H1 (cell line): ENCODE data around the gene SERGEF. TPM values are rescaled to one million over a fixed set of nuclear protein-coding genes. Genes with fewer than 3 reads are reported as not detected.

ENCODE experiments used
- CTCF ChIA-PET: fragments of 300-600 bp; sonication (Branson Sonifier 250); formaldehyde crosslinking; loops from one replicate; lab custom pipeline; 2021; ENCODE audit not compliant: partially characterized antibody; lab: Charles Lee
- POLR2A ChIA-PET: fragments of 300-600 bp; sonication (Branson Sonifier 250); formaldehyde crosslinking; loops from one replicate; lab custom pipeline; 2021; ENCODE audit warnings: inconsistent platforms; ENCODE audit not compliant: partially characterized antibody; lab: Charles Lee
- DNase-seq, 2 experiments: peaks; one replicate each; pipeline versions ENCODE4 v3.0.0 to v3.0.0-alpha.2; 2010 to 2022; ENCODE audit warnings: low spot score in 2 of 2, low read depth in 1 of 2, mixed read lengths in 1 of 2
- FAIRE-seq: peaks from 2 replicates; lab custom pipeline; 2011; peaks lifted over from hg19 to GRCh38; lab: Jason Lieb, UNC
- H2AFZ ChIP-seq: 2 replicates; pipeline ENCODE4 v1.8.1; 2012; ENCODE audit warnings: low read length, inconsistent platforms
- H2AK5ac ChIP-seq: 2 replicates; pipeline ENCODE4 v1.6.1; 2013; ENCODE audit warnings: low read depth, low read length
- H2BK120ac ChIP-seq: replicated peaks from 2 replicates; pipeline ENCODE3; 2013; ENCODE audit warnings: low read depth, low read length, inconsistent platforms
- H2BK12ac ChIP-seq: 2 replicates; pipeline ENCODE4 v1.6.1; 2013; ENCODE audit warnings: low read depth, low read length
- H2BK15ac ChIP-seq: 2 replicates; pipeline ENCODE4 v1.6.1; 2013; ENCODE audit warnings: low read length
- H2BK20ac ChIP-seq: 2 replicates; pipeline ENCODE4 v1.6.1; 2013; ENCODE audit warnings: low read length
- H2BK5ac ChIP-seq: 2 replicates; pipeline ENCODE4 v1.6.1; 2013; ENCODE audit warnings: low read depth, low read length
- H3K14ac ChIP-seq: 2 replicates; pipeline ENCODE4 v1.6.1; 2013; ENCODE audit warnings: inconsistent platforms; ENCODE audit not compliant: insufficient read length
- H3K18ac ChIP-seq: 2 replicates; pipeline ENCODE4 v1.6.1; 2013; ENCODE audit warnings: low read length; ENCODE audit errors: extremely low read depth
- H3K23ac ChIP-seq: 2 replicates; pipeline ENCODE4 v1.6.1; 2013; ENCODE audit warnings: inconsistent platforms; ENCODE audit not compliant: insufficient read length
- H3K23me2 ChIP-seq: 2 replicates; pipeline ENCODE4 v1.6.1; 2013; ENCODE audit warnings: low read depth, low read length
- H3K27ac ChIP-seq: 2 replicates; pipeline ENCODE4 v1.6.1; 2011; ENCODE audit warnings: low read depth, low read length, inconsistent platforms
- H3K27me3 ChIP-seq, 4 experiments: replicated peaks in 1 of 4; 1 replicate in 1 of 4; 2 replicates in 3 of 4; pipeline versions ENCODE4 v1.6.1 to v1.8.1; 2011 to 2013; ENCODE audit warnings: low read length in 3 of 4, mild to moderate bottlenecking in 3 of 4, inconsistent platforms in 2 of 4, mixed read lengths in 2 of 4, moderate library complexity in 1 of 4; ENCODE audit not compliant: control insufficient read depth in 3 of 4, insufficient read depth in 3 of 4; ENCODE audit errors: extremely low read depth in 1 of 4
- H3K36me3 ChIP-seq, 4 experiments: 2 replicates each; pipeline versions ENCODE4 v1.6.1 to v1.8.1; 2011 to 2013; ENCODE audit warnings: mild to moderate bottlenecking in 4 of 4, low read length in 3 of 4, moderate library complexity in 2 of 4, control low read depth in 1 of 4, inconsistent platforms in 1 of 4; ENCODE audit not compliant: insufficient read depth in 4 of 4, control insufficient read depth in 2 of 4
- H3K4ac ChIP-seq: replicated peaks from 2 replicates; pipeline ENCODE3; 2013; ENCODE audit warnings: low read length, low read depth, mixed read lengths, inconsistent platforms; ENCODE audit not compliant: insufficient read length
- H3K4me1 ChIP-seq, 4 experiments: replicated peaks in 1 of 4; 1 replicate in 1 of 4; 2 replicates in 3 of 4; pipeline versions ENCODE4 v1.6.1 to v1.8.1; 2011 to 2013; ENCODE audit warnings: low read length in 3 of 4, inconsistent platforms in 2 of 4, mixed read lengths in 1 of 4; ENCODE audit not compliant: insufficient read depth in 4 of 4, control insufficient read depth in 3 of 4
- H3K4me2 ChIP-seq, 2 experiments: 2 replicates each; pipeline versions ENCODE4 v1.6.1 to v1.8.1; 2011 to 2013; ENCODE audit warnings: low read depth in 2 of 2, low read length in 2 of 2, control low read depth in 1 of 2, inconsistent platforms in 1 of 2, mild to moderate bottlenecking in 1 of 2; ENCODE audit not compliant: insufficient read depth in 1 of 2
- H3K4me3 ChIP-seq, 4 experiments: fragments of 200-600, 300-600 bp in 1 of 4; sonication (generic), shearing (Covaris generic), sonication (Bioruptor Twin) in 1 of 4; 2 replicates each; pipeline versions ENCODE4 v1.5.1 to v1.8.1; 2011 to 2016; ENCODE audit warnings: low read length in 4 of 4, low read depth in 3 of 4, control low read depth in 2 of 4, inconsistent platforms in 2 of 4, mild to moderate bottlenecking in 2 of 4, mixed read lengths in 1 of 4, moderate library complexity in 1 of 4; ENCODE audit not compliant: insufficient read depth in 2 of 4; ENCODE audit errors: extremely low read depth in 1 of 4
- H3K56ac ChIP-seq: replicated peaks from 2 replicates; pipeline ENCODE3; 2013; ENCODE audit warnings: low read depth, mild to moderate bottlenecking, mixed read lengths, low read length, inconsistent platforms; ENCODE audit not compliant: insufficient read length
- H3K79me1 ChIP-seq: 2 replicates; pipeline ENCODE4 v1.6.1; 2013; ENCODE audit warnings: low read depth, low read length, control low read depth
- H3K79me2 ChIP-seq, 2 experiments: 2 replicates each; pipeline versions ENCODE4 v1.6.1 to v1.8.1; 2012 to 2013; ENCODE audit warnings: low read length in 2 of 2, mild to moderate bottlenecking in 2 of 2, inconsistent platforms in 1 of 2; ENCODE audit not compliant: insufficient read depth in 2 of 2, control insufficient read depth in 1 of 2
- H3K9ac ChIP-seq, 4 experiments: replicated peaks in 1 of 4; 1 replicate in 1 of 4; 2 replicates in 3 of 4; pipeline versions ENCODE4 v1.6.1 to v1.8.1; 2011 to 2013; ENCODE audit warnings: low read depth in 3 of 4, low read length in 3 of 4, control low read depth in 2 of 4, mild to moderate bottlenecking in 2 of 4, moderate library complexity in 2 of 4, inconsistent platforms in 1 of 4; ENCODE audit errors: extremely low read depth in 1 of 4
- H3K9me3 ChIP-seq, 2 experiments: 2 replicates each; pipeline versions ENCODE4 v1.6.1 to v1.8.1; 2012 to 2013; ENCODE audit warnings: mild to moderate bottlenecking in 2 of 2, moderate library complexity in 2 of 2, control low read depth in 1 of 2, inconsistent platforms in 1 of 2, low read depth in 1 of 2, low read length in 1 of 2, mixed read lengths in 1 of 2; ENCODE audit not compliant: insufficient read depth in 2 of 2
- H4K20me1 ChIP-seq, 2 experiments: replicated peaks in 1 of 2; 2 replicates each; pipeline versions ENCODE3 to v1.8.1; 2011 to 2013; ENCODE audit warnings: inconsistent platforms in 2 of 2, low read length in 2 of 2, mild to moderate bottlenecking in 1 of 2; ENCODE audit not compliant: insufficient read depth in 2 of 2, control insufficient read depth in 1 of 2
- H4K5ac ChIP-seq: 2 replicates; pipeline ENCODE4 v1.6.1; 2013; ENCODE audit warnings: low read length, low read depth, mixed read lengths, inconsistent platforms; ENCODE audit not compliant: insufficient read length
- H4K8ac ChIP-seq: 2 replicates; pipeline ENCODE4 v1.8.0; 2013; ENCODE audit warnings: mild to moderate bottlenecking, moderate library complexity, low read length, inconsistent platforms; ENCODE audit not compliant: insufficient read depth; ENCODE audit errors: extremely low read depth
- H4K91ac ChIP-seq: replicated peaks from 2 replicates; pipeline ENCODE3; 2013; ENCODE audit warnings: low read length, mixed read lengths, inconsistent platforms; ENCODE audit not compliant: insufficient read length
- CHD1 ChIP-seq: IDR thresholded peaks from 2 replicates; pipeline ENCODE4 v1.6.1; 2012; ENCODE audit warnings: low read depth, low read length, improper control_type of control experiment
- FOSL1 ChIP-seq: IDR thresholded peaks from 2 replicates; pipeline ENCODE4 v1.6.1; 2011; ENCODE audit warnings: mild to moderate bottlenecking, low read depth, low read length, moderate library complexity; ENCODE audit not compliant: insufficient read depth
- RAD21 ChIP-seq, 2 experiments: IDR thresholded peaks in 1 of 2; conservative IDR thresholded peaks in 1 of 2; 2 replicates each; pipeline ENCODE4 v1.6.1; 2011; ENCODE audit warnings: low read depth in 2 of 2, low read length in 2 of 2, improper control_type of control experiment in 1 of 2, inconsistent platforms in 1 of 2, mild to moderate bottlenecking in 1 of 2, moderate library complexity in 1 of 2
- SP2 ChIP-seq: IDR thresholded peaks from 2 replicates; pipeline ENCODE4 v1.6.1; 2012; ENCODE audit warnings: mild to moderate bottlenecking, low read length, inconsistent platforms
- WGBS, 2 experiments: shearing (Covaris generic) in 1 of 2; methylation state at CpG; one replicate each; pipeline versions ENCODE4 v1.1.6 to v1.1.7; 2013 to 2015; ENCODE audit warnings: low lambda C conversion rate in 2 of 2, mixed read lengths in 2 of 2, inconsistent platforms in 1 of 2, low coverage in 1 of 2, missing lambda C conversion rate in 1 of 2; ENCODE audit not compliant: insufficient replicate concordance in 2 of 2, insufficient coverage in 1 of 2, insufficient read length in 1 of 2; ENCODE audit errors: extremely low coverage in 1 of 2, missing lambda C conversion rate in 1 of 2; 5-methylcytosine and 5-hydroxymethylcytosine counted together
- polyA plus RNA-seq, 7 experiments: library from polyadenylated mRNA; depleted of rRNA in 3 of 7; stranded (reverse) in 5 of 7; unstranded in 2 of 7; fragments of >200 nt in 5 of 7; fragments of 200-250 nt in 2 of 7; gene quantifications; 1 replicate in 5 of 7; 2 replicates in 1 of 7; 4 replicates in 1 of 7; pipeline versions ENCODE4 v1.2.1 to v1.2.3, GENCODE V29; 2011 to 2013; ENCODE audit warnings: missing spikeins in 2 of 7, mixed read lengths in 2 of 7
- total RNA-seq: library from RNA; stranded (reverse); fragmentation: NEBNext Ultra II Directional; extraction: Animal tissue kit (Norgen Biotek cat#: 25700); gene quantifications from 2 replicates; pipeline ENCODE4 v1.2.1, GENCODE V29; 2021

The SERGEF gene
- total and polyA plus RNA-seq, 2 of the 8 experiments (the other 6 are each of a cell fraction or from before 2014, with no cell fraction given) = 16.6 to 28.8 TPM

- FAIRE-seq = no peak
- CTCF ChIA-PET = interaction anchor here (0.5 to 3.1 kb wide), 8 partner anchors 10 to 898 kb away, joined by 3 to 14 read pairs (median 3); no protein-coding TSS in a partner anchor
- Histone ChIP-seq H3K79me1 (no peaks in the 10 kb centered on the region), H3K14ac (no peak overlapping the region), H4K5ac (no peak overlapping the region), H3K27me3 (no peaks in the 10 kb centered on the region), H2AFZ (no peak overlapping the region), H4K20me1 (peaks cover 0 to 2% of the 10 kb centered on the region in 2 experiments), H3K4me2 (no peak overlapping the region), H3K23ac (no peak overlapping the region), H2BK120ac (no peak overlapping the region), H2BK12ac (no peak overlapping the region), H2BK15ac (no peak overlapping the region), H3K4me3 (no peak overlapping the region), H3K27ac (no peak overlapping the region; the same call in 1 of the 2 replicates), H3K4ac (no peak overlapping the region), H2BK5ac (no peak overlapping the region), H2AK5ac (no peak overlapping the region), H3K56ac (no peak overlapping the region), H2BK20ac (no peak overlapping the region), H3K23me2 (no peaks in the 10 kb centered on the region), H3K79me2 (no peaks in the 10 kb centered on the region), H3K9me3 (no peaks in the 10 kb centered on the region), H3K36me3 (no peaks in the 10 kb centered on the region)
- 94% methylated on average over 4 of the region's 5 CpGs; no CpG with 5 or more reads in 1 of the 2 experiments for WGBS, 2 experiments
- TF ChIP-seq SP2 (no peak), FOSL1 (no peak), RAD21 (IDR thresholded peaks at IDR 0.05 in 1 of 2, conservative IDR thresholded peaks at IDR 0.05 in 1 of 2; ENCODE audit: low read depth in 2 of 2, low read length in 2 of 2) (no peak), CHD1 (no peak)
- TF ChIP-seq, all 59 proteins: peak for 0
- no peak for DNase-seq
- POLR2A ChIA-PET = no interaction called here
- no peak overlapping the region; a peak in 1 of 7 replicates for H3K9ac ChIP-seq
- no peaks in the 10 kb centered on the region for H3K4me1 ChIP-seq
- no peak overlapping the region for H3K18ac ChIP-seq
- no peak overlapping the region for H4K91ac ChIP-seq
- H4K8ac ChIP-seq = peak overlapping the region; percentile 59
Measured at GRCh38 chr11:17778352-17778751, 234.5 kb downstream of the SERGEF start.
